ENCODE results near the gene PHF19. TPM values are rescaled to one million over a fixed set of nuclear protein-coding genes. Genes with fewer than 3 reads are reported as not detected.

PHF19 gene
- 83.5 to 140 TPM (median 121 TPM) in 5 replicates for total RNA-seq (2022; extraction: Qiagen RNA extraction; ENCODE audit: low read depth)

GRCh38 chr9:120876842-120877240 is at the start of gene PHF19:
TSS of gene PHF19 (minus strand) at chr9:120877188. CDS start at chr9:120874741, 2,447 bp downstream.

DNA sequence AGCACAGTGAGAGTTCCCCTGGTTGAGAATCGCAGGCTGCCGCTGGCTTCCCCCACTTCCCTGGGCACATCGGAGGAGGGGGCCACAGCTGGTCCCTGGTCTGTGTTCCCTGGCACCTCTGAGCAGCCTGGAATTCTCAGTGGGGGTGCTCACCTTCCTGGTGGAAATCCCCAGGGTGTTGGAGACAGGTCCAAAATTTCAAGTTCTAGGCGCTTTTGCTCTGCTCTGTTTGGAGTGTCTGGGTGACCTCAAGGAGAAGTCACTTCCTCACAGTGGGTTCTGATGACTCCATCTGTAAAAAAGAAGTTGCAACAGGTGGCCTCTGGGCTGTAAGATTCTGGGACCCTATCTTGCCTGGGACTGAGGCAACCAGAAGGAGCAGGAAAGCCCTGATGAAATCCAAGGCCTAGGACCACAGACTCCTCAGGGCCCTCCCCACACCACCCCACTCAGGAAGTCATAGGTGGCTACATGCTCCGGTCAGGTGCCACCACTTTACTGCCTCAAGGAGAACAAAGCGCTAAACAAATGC is 49.5 kb upstream of the PHF19 start, which contains the start of gene TRAF1:
TRAF1 (minus strand) TSS at position 400 of the 532 bp plus-strand sequence. CDS start 721 bp downstream, outside the sequence.

DNA sequence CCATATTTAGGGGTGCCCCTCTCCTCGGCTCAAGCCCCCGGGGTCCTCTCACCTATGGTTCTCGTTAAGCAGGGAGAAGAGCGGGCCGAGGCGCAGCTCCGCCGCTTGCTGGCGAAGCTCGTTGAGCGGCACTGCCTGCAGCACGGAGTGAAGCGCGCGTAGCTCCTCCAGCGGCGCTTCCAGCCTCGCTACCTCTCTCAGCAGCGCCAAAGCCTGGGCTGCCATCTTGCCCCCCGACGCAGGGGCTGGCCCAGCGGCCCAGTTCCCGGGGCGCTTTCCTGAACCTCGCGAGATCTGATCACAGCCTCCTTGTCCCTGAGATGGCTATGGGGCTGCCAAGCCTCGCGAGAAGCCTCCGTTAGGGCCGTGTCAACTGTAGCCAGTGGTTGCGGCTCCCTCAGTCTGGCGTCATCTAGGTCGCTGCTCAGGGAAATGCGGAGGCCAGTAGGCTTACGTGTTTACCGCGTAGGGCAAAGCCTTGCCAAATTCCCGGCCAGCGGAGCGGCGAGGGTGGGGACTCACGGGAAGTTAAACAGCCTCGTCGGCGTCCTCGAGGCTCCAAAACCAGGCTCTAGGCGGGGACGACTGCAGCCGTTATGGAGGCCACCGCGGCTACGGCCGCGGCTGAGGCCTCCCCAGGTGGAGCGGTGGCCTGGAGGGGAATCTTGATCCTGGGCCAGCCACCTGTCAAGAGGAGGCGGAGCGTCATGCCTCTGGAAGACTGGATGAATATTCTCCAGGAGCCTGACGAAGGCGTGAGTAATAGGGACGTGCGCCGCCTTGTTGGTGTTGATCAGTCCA is 34.1 kb downstream of the PHF19 start, which contains the start of gene PSMD5:
PSMD5 (minus strand) TSS at position 238 of the 801 bp plus-strand sequence; CDS start at position 225, 13 bp downstream.

Other genes with a start within 250 kb of the PHF19 start
- 17.7 to 24.0 TPM (median 23.5 TPM) in 5 replicates for gene MEGF9, start 162.7 kb downstream of the PHF19 start, total RNA-seq (2022; extraction: Qiagen RNA extraction; ENCODE audit: low read depth)
- gene FBXW2, start 83.8 kb downstream of the PHF19 start, total RNA-seq (2022; extraction: Qiagen RNA extraction; ENCODE audit: low read depth), result 33.9 to 45.8 TPM (median 38.5 TPM) in 5 replicates
- gene PSMD5, start 34.3 kb downstream of the PHF19 start, total RNA-seq (2022; extraction: Qiagen RNA extraction; ENCODE audit: low read depth), result 27.9 to 34.2 TPM (median 31.0 TPM) in 5 replicates
- 2.2 to 3.1 TPM (median 2.7 TPM) in 5 replicates for gene TRAF1, start 49.6 kb upstream of the PHF19 start, total RNA-seq (2022; extraction: Qiagen RNA extraction; ENCODE audit: low read depth)
- gene C5, start 173.1 kb upstream of the PHF19 start, total RNA-seq (2022; extraction: Qiagen RNA extraction; ENCODE audit: low read depth), result 11.2 to 14.5 TPM (median 12.2 TPM) in 5 replicates
- 5.0 to 7.3 TPM (median 6.0 TPM) in 5 replicates for gene CNTRL, start 197.8 kb upstream of the PHF19 start, total RNA-seq (2022; extraction: Qiagen RNA extraction; ENCODE audit: low read depth)

All from A549 treated with GW870086 at 1 μM for 4 hours (cell line).